M059J (cell line): ENCODE results near the gene TAX1BP3. TPM values are rescaled to one million over a fixed set of nuclear protein-coding genes. Genes with fewer than 3 reads are reported as not detected.

Experiments
- DNase-seq: peaks from one replicate; pipeline ENCODE4 v3.0.0-alpha.2; 2012; ENCODE audit warnings: low read depth
- total RNA-seq: library from RNA; depleted of rRNA; stranded (reverse); fragments of >200 nt; shearing (Covaris generic); gene quantifications from 2 replicates; pipeline ENCODE4 v1.2.3, GENCODE V29; 2014

Gene TAX1BP3
- total RNA-seq, 1 experiment from 2014 or later, result 243 TPM

GRCh38 chr17:3657874-3658783, 10.2 kb downstream of the TAX1BP3 start:
- no peak for DNase-seq

GRCh38 chr17:3657588-3657869, 10.8 kb downstream of the TAX1BP3 start:
- no peak for DNase-seq

- DNase-seq, result no peak
These were observed 11.4 kb downstream of the TAX1BP3 start for GRCh38 chr17:3656755-3657587.

GRCh38 chr17:3656353-3656752, 12.0 kb downstream of the TAX1BP3 start:
- DNase-seq, result no peak

GRCh38 chr17:3655766-3656165, 12.6 kb downstream of the TAX1BP3 start:
- DNase-seq, result no peak

GRCh38 chr17:3647769-3648555, 20.4 kb downstream of the TAX1BP3 start:
- peak; percentile 51 for DNase-seq

DNA sequence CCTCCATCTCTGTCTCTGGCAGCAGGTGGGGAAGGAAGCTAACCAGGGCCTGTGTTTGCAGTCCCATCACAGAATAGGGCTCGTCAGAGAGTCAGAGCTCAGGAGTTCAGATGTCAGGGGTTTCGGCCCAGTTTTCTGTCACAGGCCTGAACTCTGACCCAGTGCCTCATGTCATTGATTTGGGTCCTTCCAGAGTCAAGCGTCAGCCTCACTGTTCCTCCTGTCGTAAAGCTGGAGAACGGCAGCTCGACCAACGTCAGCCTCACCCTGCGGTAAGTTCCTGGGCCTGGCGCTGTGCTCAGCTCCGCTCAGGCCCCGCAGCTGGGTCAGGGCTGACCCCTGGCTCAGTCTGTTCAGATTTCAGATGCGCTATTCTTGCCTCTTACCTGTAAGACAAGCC, 21.1 kb downstream of the TAX1BP3 start:
- DNase-seq, result no peak

GRCh38 chr17:3645310-3645709, 23.1 kb downstream of the TAX1BP3 start:
- no peak for DNase-seq

DNA sequence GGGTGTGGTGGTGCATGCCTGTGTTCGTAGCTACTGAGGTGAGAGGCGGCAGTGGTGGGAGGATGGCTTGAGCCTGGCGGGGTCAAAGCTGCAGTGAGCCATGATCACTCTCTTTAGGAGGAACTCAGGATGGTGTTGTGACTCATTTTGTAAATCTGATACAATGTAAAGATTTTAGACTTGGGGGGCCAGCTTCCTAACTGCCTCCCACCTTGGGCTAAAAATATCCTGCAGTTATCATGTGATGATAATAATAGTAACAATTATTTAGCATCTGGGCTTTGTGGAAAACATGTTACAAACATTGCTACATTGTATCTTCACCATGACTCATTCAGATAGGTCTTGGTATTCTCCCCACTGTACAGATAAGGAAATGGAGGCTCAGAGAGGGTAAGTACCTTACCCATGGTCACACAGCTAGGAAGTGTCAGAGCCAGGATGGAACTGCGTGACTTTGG, 24.5 kb downstream of the TAX1BP3 start:
- DNase-seq, result no peak

GRCh38 chr17:3641717-3642486, 26.5 kb downstream of the TAX1BP3 start:
- no peak for DNase-seq

- DNase-seq, result no peak
These were observed 27.4 kb downstream of the TAX1BP3 start for GRCh38 chr17:3641014-3641413.

DNA sequence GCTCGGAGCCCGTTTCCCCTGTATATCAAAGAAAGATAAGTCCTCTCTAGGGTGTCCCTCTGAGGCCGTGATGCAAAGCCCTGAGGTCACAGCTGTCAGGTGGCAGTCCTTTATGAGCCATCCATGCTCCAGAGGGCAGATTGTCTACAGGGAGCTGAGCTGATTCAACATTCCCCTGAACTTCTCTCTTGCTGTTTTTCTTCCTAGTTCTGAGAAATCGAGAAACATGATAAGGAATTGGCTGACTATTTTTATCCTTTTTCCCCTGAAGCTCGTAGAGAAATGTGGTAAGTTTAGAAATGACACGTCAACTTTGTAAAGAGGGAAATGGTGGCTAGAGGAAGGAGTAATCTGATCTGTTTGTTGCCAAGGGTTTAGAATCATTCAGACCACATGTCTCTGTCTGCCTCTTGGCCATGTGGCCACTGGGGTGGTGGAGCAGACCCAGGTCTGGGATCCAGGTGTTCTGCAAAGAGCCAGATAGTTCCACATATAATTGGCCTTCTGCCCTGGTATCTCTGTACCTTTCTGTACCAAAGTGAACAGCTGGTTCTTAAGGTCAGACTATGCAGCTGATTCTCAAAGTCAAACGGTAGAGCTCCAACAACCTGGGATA, 28.3 kb downstream of the TAX1BP3 start:
- peak; percentile 37 for DNase-seq

DNA sequence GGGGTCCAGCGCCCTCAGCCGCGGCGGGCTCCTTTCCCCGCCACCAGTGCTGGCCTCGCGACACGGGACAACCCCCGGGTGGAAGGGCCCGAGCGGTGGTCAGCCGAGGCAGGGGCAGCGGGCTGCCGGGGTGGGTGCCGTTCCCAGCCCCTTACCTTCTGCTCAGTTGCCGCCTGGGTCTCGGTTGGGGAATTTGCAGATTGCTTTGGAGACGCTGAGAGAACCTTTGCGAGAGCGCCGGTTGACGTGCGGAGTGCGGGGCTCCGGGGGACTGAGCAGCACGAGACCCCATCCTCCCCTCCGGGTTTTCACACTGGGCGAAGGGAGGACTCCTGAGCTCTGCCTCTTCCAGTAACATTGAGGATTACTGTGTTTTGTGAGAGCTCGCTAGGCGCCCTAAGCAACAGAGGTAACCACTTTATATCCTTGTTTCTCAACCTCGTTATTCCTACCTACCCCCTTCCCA, 31.4 kb downstream of the TAX1BP3 start:
- DNase-seq, result no peak

DNA sequence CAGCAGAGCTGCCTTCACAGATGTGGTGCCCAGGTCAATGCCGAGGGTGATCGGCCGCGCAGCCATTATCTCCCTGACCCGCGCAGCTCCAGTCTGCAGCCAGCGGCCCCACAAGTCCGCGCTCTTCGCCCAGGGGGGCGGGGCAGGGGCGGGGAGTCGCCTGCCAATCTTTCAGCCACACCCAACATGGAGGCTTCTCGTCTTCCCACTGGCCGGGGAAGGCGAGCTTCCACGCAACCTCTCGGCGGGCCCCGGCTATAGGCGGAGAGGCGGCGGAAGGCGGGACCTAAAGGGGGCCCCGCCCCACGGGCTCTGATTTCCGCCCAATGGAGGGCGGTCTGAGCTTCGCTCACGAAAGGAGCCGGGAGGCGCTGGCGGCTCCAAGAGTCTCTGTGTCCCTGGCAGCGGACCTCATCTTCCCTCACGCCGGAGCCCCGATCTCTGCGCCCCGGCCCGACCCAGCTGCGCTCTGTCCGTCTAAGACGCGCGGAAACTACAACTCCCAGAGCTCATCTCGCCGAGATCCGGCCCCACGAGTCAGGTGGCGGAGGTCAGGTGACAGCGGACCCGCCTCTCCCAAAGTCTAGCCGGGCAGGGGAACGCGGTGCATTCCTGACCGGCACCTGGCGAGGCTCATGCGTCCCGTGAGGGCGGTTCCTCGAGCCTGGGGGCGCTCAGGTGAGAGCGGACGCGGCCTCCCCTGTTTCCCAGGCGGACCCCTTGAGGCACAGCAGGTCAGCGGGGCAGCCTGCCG, 32.0 kb downstream of the TAX1BP3 start, which contains the start of the genes CTNS and SHPK:
Gene CTNS (plus strand): TSS at position 607 of the 754 bp plus-strand sequence. CDS start 3,447 bp downstream, outside the sequence.
Gene SHPK (minus strand): TSS at position 97 of the 754 bp plus-strand sequence. CDS start 31 bp downstream, at position 66.
- DNase-seq, result peak; percentile 95

GRCh38 chr17:3635474-3636153, 32.8 kb downstream of the TAX1BP3 start:
- peak; percentile 13 for DNase-seq

DNA sequence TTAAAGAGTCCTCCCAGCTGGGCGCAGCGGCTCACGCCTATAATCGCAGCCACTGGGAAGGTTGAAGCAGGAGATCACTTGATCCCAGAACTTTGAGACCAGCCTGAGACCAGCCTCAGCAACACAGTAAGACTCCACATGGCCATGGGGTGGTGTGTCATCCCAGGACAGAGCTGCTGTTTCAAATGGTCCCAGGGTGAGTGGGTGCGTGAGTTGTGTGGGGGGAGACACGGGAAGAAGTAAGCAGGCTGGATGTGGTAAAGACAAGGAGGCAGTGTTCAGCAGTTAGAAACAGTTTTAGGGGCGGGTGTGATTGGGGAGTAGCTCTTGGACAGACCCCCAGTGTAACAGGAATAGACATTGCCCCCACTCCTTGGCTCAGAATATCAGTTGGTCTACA, 36.1 kb downstream of the TAX1BP3 start:
- DNase-seq, result no peak

GRCh38 chr17:3630781-3631180, 37.6 kb downstream of the TAX1BP3 start:
- DNase-seq, result no peak

DNA sequence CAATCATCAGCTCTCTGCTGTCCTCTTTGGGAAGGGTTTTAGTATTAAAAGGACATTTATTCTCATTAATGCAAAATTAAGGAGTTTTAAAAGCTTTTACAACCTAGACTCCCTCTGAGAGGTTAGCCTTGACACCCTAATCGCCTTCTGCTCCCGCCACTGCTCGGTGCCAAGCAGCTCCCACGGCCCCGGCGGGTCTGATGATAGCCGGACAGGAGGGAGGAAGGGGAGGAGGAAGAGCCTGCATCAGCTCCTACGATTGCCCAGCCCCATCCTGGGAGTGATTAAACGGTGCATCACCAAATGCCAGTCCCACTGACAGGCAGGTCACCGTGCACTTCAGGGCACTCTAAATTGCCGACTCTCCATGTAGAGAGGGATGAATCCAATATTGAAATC, 40.6 kb downstream of the TAX1BP3 start:
- no peak for DNase-seq
